K562 (cell line): ENCODE data around the gene ZNF787. TPM values are rescaled to one million over a fixed set of nuclear protein-coding genes. Genes with fewer than 3 reads are reported as not detected.

Experiments
- BCLAF1 ChIP-seq, 2 experiments: fragments of 450-650 bp in 1 of 2; IDR thresholded peaks; 2 replicates each; pipeline ENCODE4 v1.6.1; 2011 to 2017; ENCODE audit warnings: low read depth in 2 of 2, antibody characterized with exemption in 1 of 2, borderline replicate concordance in 1 of 2, low read length in 1 of 2, mild to moderate bottlenecking in 1 of 2, mixed read lengths in 1 of 2; ENCODE audit not compliant: control insufficient read depth in 1 of 2
- CEBPG ChIP-seq, 3 experiments: fragments of 200-800 bp in 1 of 3; sonication (Bioruptor generic) in 1 of 3; sonication (generic) in 1 of 3; formaldehyde crosslinking in 1 of 3; IDR thresholded peaks in 2 of 3; conservative IDR thresholded peaks in 1 of 3; 2 replicates each; pipeline versions ENCODE4 v1.6.1 to v1.8.0; 2016 to 2022; ENCODE audit warnings: missing compliant biosample characterization in 2 of 3, missing genetic modification characterization in 2 of 3, mild to moderate bottlenecking in 1 of 3, missing genetic modification reagents in 1 of 3
- CSDE1 ChIP-seq, 2 experiments: fragments of 450-650 bp; IDR thresholded peaks; 2 replicates each; pipeline ENCODE4 v1.6.1; 2016; ENCODE audit warnings: mild to moderate bottlenecking in 1 of 2
- CTCF ChIP-seq, 3 experiments: IDR thresholded peaks in 2 of 3; conservative IDR thresholded peaks in 1 of 3; 2 replicates each; pipeline ENCODE4 v1.5.1; 2011 to 2012; ENCODE audit warnings: low read length in 3 of 3, mild to moderate bottlenecking in 3 of 3, control low read depth in 2 of 3, improper control_type of control experiment in 1 of 3, inconsistent platforms in 1 of 3, low read depth in 1 of 3, mixed read lengths in 1 of 3, moderate library complexity in 1 of 3; ENCODE audit not compliant: insufficient read depth in 2 of 3
- FOXA1 ChIP-seq: fragments of 450-650 bp; IDR thresholded peaks from 2 replicates; pipeline ENCODE4 v1.6.1; 2016; ENCODE audit warnings: mild to moderate bottlenecking, borderline replicate concordance
- KHSRP ChIP-seq: fragments of 450-650 bp; IDR thresholded peaks from 2 replicates; pipeline ENCODE4 v1.6.1; 2017
- MTA3 ChIP-seq: fragments of 450-650 bp; formaldehyde crosslinking; IDR thresholded peaks from 2 replicates; pipeline ENCODE4 v1.6.1; 2017; ENCODE audit warnings: mild to moderate bottlenecking, borderline replicate concordance
- PML ChIP-seq: IDR thresholded peaks from 2 replicates; pipeline ENCODE4 v1.6.1; 2012; ENCODE audit warnings: low read length, inconsistent platforms
- REST ChIP-seq, 2 experiments: fragments of 450-650 bp; formaldehyde crosslinking in 1 of 2; IDR thresholded peaks; 2 replicates each; pipeline versions ENCODE4 v1.4.0 to v1.6.1; 2014 to 2020; ENCODE audit warnings: mild to moderate bottlenecking in 2 of 2, borderline replicate concordance in 1 of 2, low read depth in 1 of 2
- RFX5 ChIP-seq: IDR thresholded peaks from 2 replicates; pipeline ENCODE4 v1.6.1; 2011; ENCODE audit warnings: low read depth, mild to moderate bottlenecking, improper control_type of control experiment, low read length
- SPI1 ChIP-seq: IDR thresholded peaks from 2 replicates; pipeline ENCODE4 v1.6.1; 2011; ENCODE audit warnings: low read depth, low read length, control low read depth, borderline replicate concordance
- TEAD4 ChIP-seq, 2 experiments: sonication (generic) in 1 of 2; formaldehyde crosslinking in 1 of 2; IDR thresholded peaks; 2 replicates each; pipeline versions ENCODE4 v1.6.1 to v1.8.0; 2012 to 2022; ENCODE audit warnings: borderline replicate concordance in 1 of 2, inconsistent platforms in 1 of 2, low read length in 1 of 2, mild to moderate bottlenecking in 1 of 2, missing genetic modification reagents in 1 of 2
- TGIF2 ChIP-seq: sonication (generic); formaldehyde crosslinking; IDR thresholded peaks from 2 replicates; pipeline ENCODE4 v1.8.1; 2022; ENCODE audit warnings: mild to moderate bottlenecking, missing genetic modification reagents, moderate library complexity
- ZNF408 ChIP-seq: fragments of 250-450 bp; sonication (Bioruptor Pico); IDR thresholded peaks from 2 replicates; pipeline ENCODE4 v1.4.0; 2020; ENCODE audit warnings: low read depth, mild to moderate bottlenecking, moderate library complexity
- polyA plus RNA-seq, 8 experiments: library from polyadenylated mRNA; depleted of rRNA in 4 of 8; stranded (reverse) in 5 of 8; unstranded in 3 of 8; fragments of >200 nt; fragmentation: Nextera tagmentation in 2 of 8; fragmentation: Illumina TruSeq in 1 of 8; extraction: Ambion mirVana in 2 of 8; extraction: Trizol in 1 of 8; gene quantifications; 2 replicates each; pipeline versions ENCODE4 v1.2.1 to v1.2.3, GENCODE V29; 2011 to 2014; ENCODE audit warnings: inconsistent platforms in 1 of 8, missing spikeins in 1 of 8
- total RNA-seq, 7 experiments: library from RNA; depleted of rRNA in 6 of 7; stranded (reverse); fragments of >200 nt in 6 of 7; fragmentation: Illumina TruSeq in 2 of 7; extraction: Trizol in 2 of 7; gene quantifications; 2 replicates each; pipeline versions ENCODE4 v1.2.1 to v1.2.3, GENCODE V29; 2011 to 2021; ENCODE audit warnings: low replicate concordance in 1 of 7

Gene ZNF787
- total and polyA plus RNA-seq, 9 of the 15 experiments (the other 6 are each of a cell fraction or from before 2014, with no cell fraction given), result 0.45 to 77.6 (median 7.3) TPM

GRCh38 chr19:56076498-56076897 lies 44.6 kb downstream of the ZNF787 start (continued):
- TF ChIP-seq TEAD4 (IDR thresholded peaks at IDR 0.05; ENCODE audit: low read length), result 0 out of 2 replicates have a peak, but pooled peaks have one; percentile 12
- no peak for TF ChIP-seq TEAD4 (CRISPR knock-in tag; IDR thresholded peaks at IDR 0.05; ENCODE audit: borderline replicate concordance)
- TF ChIP-seq MTA3, result no peak
- no peak for TF ChIP-seq BCLAF1 (IDR thresholded peaks at IDR 0.05; ENCODE audit: borderline replicate concordance in 1 of 2, control insufficient read depth in 1 of 2, low read depth in 2 of 2, low read length in 1 of 2)
- TF ChIP-seq KHSRP, result no peak
- no peak for TF ChIP-seq PML
- TF ChIP-seq ZNF408 (CRISPR knock-in tag), result no peak
- peak; percentile 82 for TF ChIP-seq SPI1
- peak; percentile 66 for TF ChIP-seq CEBPG (CRISPR knock-in tag; IDR thresholded peaks at IDR 0.05)
- no peak for TF ChIP-seq CEBPG (tag; conservative IDR thresholded peaks at IDR 0.05 in 1 of 2, IDR thresholded peaks at IDR 0.05 in 1 of 2)
- TF ChIP-seq CTCF (IDR thresholded peaks at IDR 0.05 in 2 of 3, conservative IDR thresholded peaks at IDR 0.05 in 1 of 3; ENCODE audit: insufficient read depth in 2 of 3, low read depth in 1 of 3, low read length in 3 of 3), result peak; percentile 84 to 92 (median 85)
- TF ChIP-seq FOXA1, result no peak
- TF ChIP-seq CSDE1 (IDR thresholded peaks at IDR 0.05), result no peak
- TF ChIP-seq REST (IDR thresholded peaks at IDR 0.05; ENCODE audit: borderline replicate concordance), result peak; percentile 66; the same call in 1 of the 2 replicates
- TF ChIP-seq REST (CRISPR knock-in tag; IDR thresholded peaks at IDR 0.05; ENCODE audit: low read depth), result no peak
- 0 out of 2 replicates have a peak, but pooled peaks have one; percentile 23 for TF ChIP-seq RFX5
- no peak for TF ChIP-seq TGIF2 (CRISPR knock-in tag)
